CD4-positive, alpha-beta T cell treated with Interferon alpha-2 for 1 hour (primary cell): ENCODE data around the gene MAGI1.

Experiments
- DNase-seq, 2 donors: peaks; one replicate each; pipeline ENCODE4 v3.0.0-alpha.2; 2020 to 2022

Gene MAGI1

GRCh38 chr3:65607101-65607500 is 431.6 kb downstream of the MAGI1 start:
- DNase-seq, result no peak

GRCh38 chr3:65605876-65606432 is 432.8 kb downstream of the MAGI1 start:
- no peak for DNase-seq

- DNase-seq, result no peak
Observed at GRCh38 chr3:65604863-65605526, 433.7 kb downstream of the MAGI1 start.

GRCh38 chr3:65603631-65604030 is 435.1 kb downstream of the MAGI1 start:
- no peak for DNase-seq

GRCh38 chr3:65600888-65601287 is 437.8 kb downstream of the MAGI1 start:
- DNase-seq, result no peak

GRCh38 chr3:65597952-65598413 is 440.7 kb downstream of the MAGI1 start:
- DNase-seq, result no peak

- no peak for DNase-seq
Observed at GRCh38 chr3:65597226-65597951, 441.3 kb downstream of the MAGI1 start.

- DNase-seq, result no peak
Observed at GRCh38 chr3:65596571-65597225, 442.0 kb downstream of the MAGI1 start.

GRCh38 chr3:65596029-65596300 is 442.8 kb downstream of the MAGI1 start:
- DNase-seq, result no peak

GRCh38 chr3:65595222-65596028 is 443.3 kb downstream of the MAGI1 start:
- no peak for DNase-seq

GRCh38 chr3:65593780-65594752 is 444.7 kb downstream of the MAGI1 start:
- no peak for DNase-seq

GRCh38 chr3:65591313-65591712 is 447.4 kb downstream of the MAGI1 start:
- no peak for DNase-seq

GRCh38 chr3:65588884-65589283 is 449.8 kb downstream of the MAGI1 start:
- DNase-seq, result no peak

- no peak for DNase-seq
Observed at GRCh38 chr3:65587650-65588439, 450.9 kb downstream of the MAGI1 start.

GRCh38 chr3:65584913-65585312 is 453.8 kb downstream of the MAGI1 start:
- no peak for DNase-seq

- no peak for DNase-seq
Observed at GRCh38 chr3:65584002-65584401, 454.7 kb downstream of the MAGI1 start.

- no peak for DNase-seq
Observed at GRCh38 chr3:65583188-65583587, 455.5 kb downstream of the MAGI1 start.

- DNase-seq, result no peak
Observed at GRCh38 chr3:65582012-65582717, 456.6 kb downstream of the MAGI1 start.

GRCh38 chr3:65581313-65581712 is 457.4 kb downstream of the MAGI1 start:
- no peak for DNase-seq

- DNase-seq, result no peak
Observed at GRCh38 chr3:65578861-65579260, 459.9 kb downstream of the MAGI1 start.
